DND-41 (cell line): ENCODE results near the gene WDR93.

ENCODE experiments used
- CTCF ChIP-seq: IDR thresholded peaks from 2 replicates; pipeline ENCODE4 v1.5.1; 2012; ENCODE audit warnings: borderline replicate concordance, low read length, moderate library complexity, mild to moderate bottlenecking; ENCODE audit not compliant: poor library complexity, severe bottlenecking; ENCODE audit errors: extremely low read depth
- EZH2 ChIP-seq: IDR thresholded peaks from 3 replicates; pipeline ENCODE4 v1.6.1; 2012; ENCODE audit warnings: borderline replicate concordance, low read depth, mild to moderate bottlenecking, moderate library complexity, low read length, inconsistent platforms; ENCODE audit not compliant: severe bottlenecking

- TF ChIP-seq EZH2 (no peak), CTCF (no peak)
These were observed 40.9 kb upstream of the WDR93 start for GRCh38 chr15:89649716-89650115.
